Muscle layer of colon (tissue), 2 donors: ENCODE results near the gene FAM184B.
"Not testable (repeated sequence)": the region's sequence is repeated elsewhere in the genome, so short reads cannot be mapped to it uniquely, and the experiment has no call there.

Experiments
- H3K27ac ChIP-seq: one replicate; pipeline ENCODE4 v1.7.0; 2013; ENCODE audit warnings: low read depth, mild to moderate bottlenecking, low read length, moderate library complexity
- H3K27me3 ChIP-seq, 2 donors: one replicate each; pipeline ENCODE4 v1.7.0; 2013; ENCODE audit warnings: low read length in 2 of 2, mild to moderate bottlenecking in 2 of 2; ENCODE audit not compliant: insufficient read depth in 2 of 2, control insufficient read depth in 1 of 2
- H3K36me3 ChIP-seq: one replicate; pipeline ENCODE4 v1.7.0; 2013; ENCODE audit warnings: mild to moderate bottlenecking, low read length; ENCODE audit not compliant: insufficient read depth
- H3K4me1 ChIP-seq: one replicate; pipeline ENCODE4 v1.7.0; 2013; ENCODE audit warnings: mild to moderate bottlenecking, low read length; ENCODE audit not compliant: insufficient read depth
- H3K4me3 ChIP-seq, 2 donors: one replicate each; pipeline ENCODE4 v1.7.0; 2013; ENCODE audit warnings: low read length in 2 of 2, low read depth in 1 of 2, mild to moderate bottlenecking in 1 of 2, moderate library complexity in 1 of 2
- H3K9ac ChIP-seq: one replicate; pipeline ENCODE4 v1.7.0; 2013; ENCODE audit warnings: low read length
- H3K9me3 ChIP-seq: one replicate; pipeline ENCODE4 v1.7.0; 2013; ENCODE audit warnings: mild to moderate bottlenecking, low read length
- donor health status: abdominal sarcoma.
- donor health status: Adenocarcinoma of cecum.

FAM184B gene

DNA sequence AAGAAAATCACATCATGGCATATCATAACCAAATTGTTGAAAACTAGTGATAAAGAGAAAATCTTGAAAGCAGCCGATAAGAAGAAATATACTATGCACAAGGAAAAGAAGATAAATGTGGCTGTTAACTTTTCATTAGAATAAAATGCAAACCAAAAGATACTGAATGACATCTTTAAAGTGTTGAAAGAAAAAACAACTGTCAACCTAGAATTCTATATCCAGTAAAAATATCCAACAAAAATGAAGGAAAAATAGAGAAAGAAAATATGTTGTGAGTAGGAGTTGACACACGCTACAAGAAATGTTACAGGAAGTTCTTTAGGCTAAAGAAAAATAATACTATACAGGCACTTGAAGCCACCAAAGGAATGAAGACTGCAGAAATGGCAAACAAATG is 82.0 kb downstream of the FAM184B start:
- H3K4me1 ChIP-seq: no peaks in the 10 kb centered on the region
- no peaks in the 10 kb centered on the region for H3K36me3 ChIP-seq
- no peak overlapping the region for H3K27ac ChIP-seq
- no peak overlapping the region for H3K9ac ChIP-seq
- no peaks in the 10 kb centered on the region for H3K27me3 ChIP-seq
- no peaks in the 10 kb centered on the region for H3K9me3 ChIP-seq
- no peak overlapping the region for H3K4me3 ChIP-seq

DNA sequence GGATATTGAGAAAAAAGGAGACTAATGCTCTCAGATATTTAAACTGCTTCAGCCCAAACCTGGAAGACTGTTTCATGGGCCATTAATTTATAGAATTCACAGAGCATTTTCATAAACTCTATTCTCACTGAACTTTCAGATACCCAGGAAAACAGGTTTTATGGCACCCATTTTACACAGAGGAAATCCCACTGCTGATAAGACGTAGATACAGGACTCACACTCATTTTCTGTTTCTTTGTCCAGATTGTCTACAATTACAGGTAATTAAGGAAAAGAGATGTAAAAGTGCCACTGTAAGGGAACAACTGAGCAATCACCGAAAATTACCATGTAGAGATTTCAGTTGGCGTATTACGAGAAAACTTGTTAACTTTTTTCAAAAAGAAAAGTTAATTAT is 83.3 kb downstream of the FAM184B start:
- H3K4me1 ChIP-seq: no peaks in the 10 kb centered on the region
- H3K27me3 ChIP-seq: no peaks in the 10 kb centered on the region
- no peak overlapping the region for H3K4me3 ChIP-seq
- H3K27ac ChIP-seq: no peak overlapping the region
- no peaks in the 10 kb centered on the region for H3K36me3 ChIP-seq
- no peaks in the 10 kb centered on the region for H3K9me3 ChIP-seq
- H3K9ac ChIP-seq: no peak overlapping the region

DNA sequence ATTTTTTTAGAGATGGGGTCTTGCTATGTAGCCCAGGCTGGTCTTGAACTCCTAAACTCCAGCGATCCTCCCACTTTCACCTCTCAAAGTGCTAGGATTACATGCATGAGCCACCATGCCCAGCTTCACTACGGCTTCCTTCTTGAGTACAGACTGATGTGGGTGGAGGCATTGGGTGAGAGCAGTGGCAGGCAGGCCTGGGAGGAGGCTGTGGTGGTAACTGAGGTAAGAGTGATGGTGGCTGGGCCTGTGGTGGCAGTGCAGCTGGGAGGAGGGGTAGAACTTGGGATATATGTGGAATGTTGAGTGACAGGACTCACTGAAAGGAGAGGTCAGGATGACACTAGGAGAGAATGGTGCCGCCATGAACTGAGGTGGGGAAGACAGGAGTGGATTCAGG is 86.1 kb downstream of the FAM184B start:
- H3K36me3 ChIP-seq: no peaks in the 10 kb centered on the region
- H3K9me3 ChIP-seq: no peaks in the 10 kb centered on the region
- H3K9ac ChIP-seq: no peak overlapping the region
- no peaks in the 10 kb centered on the region for H3K4me1 ChIP-seq
- no peak overlapping the region for H3K4me3 ChIP-seq
- H3K27me3 ChIP-seq: no peaks in the 10 kb centered on the region
- no peak overlapping the region for H3K27ac ChIP-seq

DNA sequence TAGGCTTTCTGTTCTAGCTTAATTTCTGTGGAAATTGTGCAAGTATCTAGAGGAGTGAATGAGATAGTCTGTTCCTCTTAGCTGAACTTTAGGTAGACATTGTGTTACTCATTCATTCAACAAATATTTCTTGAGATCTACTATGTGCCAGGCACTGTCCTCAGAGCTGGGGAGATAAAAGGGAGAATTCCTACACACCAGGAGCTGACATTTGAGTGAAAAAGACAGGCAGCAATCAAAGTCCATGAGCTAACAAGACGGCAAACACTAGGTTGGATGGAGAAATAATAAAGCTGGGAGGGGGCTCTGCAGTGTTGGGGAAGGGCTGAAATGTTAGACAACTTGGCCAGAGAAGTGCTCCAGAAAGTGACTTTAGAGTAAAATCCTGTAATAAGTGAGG is 86.9 kb downstream of the FAM184B start:
- no peaks in the 10 kb centered on the region for H3K4me1 ChIP-seq
- H3K9me3 ChIP-seq: no peaks in the 10 kb centered on the region
- no peaks in the 10 kb centered on the region for H3K27me3 ChIP-seq
- no peak overlapping the region for H3K4me3 ChIP-seq
- no peaks in the 10 kb centered on the region for H3K36me3 ChIP-seq
- no peak overlapping the region for H3K27ac ChIP-seq
- no peak overlapping the region for H3K9ac ChIP-seq

DNA sequence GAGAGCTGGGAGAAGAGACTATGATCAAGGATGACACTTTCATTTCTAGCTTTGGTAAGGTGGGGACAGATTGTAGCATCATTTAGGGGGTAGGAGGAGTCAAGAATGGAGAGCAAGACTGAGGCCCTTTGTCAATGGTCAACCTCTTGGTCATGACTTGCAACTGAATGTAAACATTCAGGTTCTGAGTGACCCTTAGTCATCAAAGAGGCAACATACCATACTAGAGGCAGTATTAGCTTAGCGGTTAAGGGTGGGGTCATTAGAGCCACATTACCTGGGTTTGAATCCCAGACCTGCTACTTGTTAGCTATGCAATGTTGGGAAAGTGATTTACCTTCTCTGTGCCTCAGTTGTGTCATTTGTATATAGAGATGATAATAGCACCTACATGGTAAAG is 90.5 kb downstream of the FAM184B start:
- no peak overlapping the region for H3K4me3 ChIP-seq
- H3K27me3 ChIP-seq: no peaks in the 10 kb centered on the region
- H3K36me3 ChIP-seq: no peaks in the 10 kb centered on the region
- H3K27ac ChIP-seq: no peak overlapping the region
- no peak overlapping the region for H3K9ac ChIP-seq
- no peaks in the 10 kb centered on the region for H3K4me1 ChIP-seq
- H3K9me3 ChIP-seq: no peaks in the 10 kb centered on the region

DNA sequence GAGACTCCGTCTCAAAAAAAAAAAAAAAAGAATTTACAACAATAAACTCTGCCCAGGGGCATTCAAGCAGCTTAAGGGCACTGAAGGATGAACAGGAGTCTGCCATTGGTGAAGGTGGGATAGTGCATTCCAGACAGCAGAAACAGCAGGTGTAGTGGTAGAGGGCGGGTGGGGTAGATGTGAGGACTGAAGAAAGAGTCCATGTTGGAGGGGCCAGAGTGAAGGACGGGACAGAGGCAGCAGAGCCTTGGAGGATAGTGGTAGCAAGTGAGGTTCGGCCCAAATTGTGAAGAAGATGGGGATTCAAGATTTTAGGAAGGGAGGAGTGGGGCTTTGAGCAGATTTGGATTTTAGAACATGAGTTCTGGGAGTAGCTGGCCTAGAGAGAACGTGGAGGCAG is 91.3 kb downstream of the FAM184B start:
- H3K4me3 ChIP-seq: no peak overlapping the region
- no peaks in the 10 kb centered on the region for H3K4me1 ChIP-seq
- H3K9me3 ChIP-seq: no peaks in the 10 kb centered on the region
- H3K36me3 ChIP-seq: no peaks in the 10 kb centered on the region
- H3K9ac ChIP-seq: no peak overlapping the region
- H3K27ac ChIP-seq: no peak overlapping the region
- no peaks in the 10 kb centered on the region for H3K27me3 ChIP-seq

DNA sequence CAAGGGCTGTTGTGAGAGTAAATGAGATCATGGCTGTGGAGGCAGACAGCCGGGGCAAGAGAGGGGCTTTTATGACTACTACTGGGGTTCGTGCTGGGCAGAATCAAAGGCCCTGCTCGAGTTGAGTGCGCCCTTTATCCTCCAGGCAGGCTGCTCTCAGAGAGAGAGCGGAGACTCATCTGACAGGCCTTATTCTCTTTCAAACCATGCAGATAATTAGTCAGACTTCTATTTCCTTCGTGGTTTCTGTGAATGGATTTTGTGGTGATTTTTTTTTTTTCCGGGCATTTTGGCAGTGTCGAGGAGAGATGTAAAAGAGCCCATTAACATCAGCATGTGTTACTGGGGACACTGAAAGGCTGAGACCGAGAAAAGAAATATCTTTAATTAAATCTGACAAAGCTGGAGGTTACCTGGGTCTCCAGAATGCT is 93.4 kb downstream of the FAM184B start:
- no peaks in the 10 kb centered on the region for H3K36me3 ChIP-seq
- no peaks in the 10 kb centered on the region for H3K27me3 ChIP-seq
- no peak overlapping the region for H3K9ac ChIP-seq
- no peaks in the 10 kb centered on the region for H3K4me1 ChIP-seq
- H3K27ac ChIP-seq: no peak overlapping the region
- no peaks in the 10 kb centered on the region for H3K9me3 ChIP-seq
- no peak overlapping the region for H3K4me3 ChIP-seq

DNA sequence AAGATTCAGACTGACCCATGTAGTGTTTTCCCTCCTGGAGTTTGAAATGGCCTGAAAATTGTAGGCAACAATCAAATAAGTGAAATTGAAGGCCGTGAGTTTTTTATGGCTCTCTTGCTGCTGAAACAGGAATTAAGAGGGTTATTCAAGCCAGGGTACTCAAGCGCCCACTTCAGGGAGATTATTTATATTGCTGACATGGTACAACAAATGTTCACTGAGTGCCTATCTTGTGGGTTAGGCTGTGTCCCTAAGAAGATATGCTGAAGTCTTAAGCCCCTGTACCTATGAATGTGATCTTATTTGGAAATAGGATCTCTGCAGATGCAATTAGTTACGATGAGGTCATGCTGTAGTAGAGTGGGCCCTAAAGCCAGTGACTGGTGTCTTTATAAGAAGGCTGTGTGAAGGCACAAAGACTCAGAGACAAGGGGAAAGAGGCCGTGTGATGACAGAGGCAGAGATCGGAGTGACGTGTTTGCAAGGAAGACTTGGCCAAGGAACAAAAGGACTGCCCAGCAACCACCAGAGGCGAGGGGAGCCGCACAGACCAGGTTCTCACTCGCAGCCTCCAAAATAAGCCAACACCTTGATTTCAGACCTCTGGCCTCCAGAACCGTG is 94.1 kb downstream of the FAM184B start:
- no peak overlapping the region for H3K27ac ChIP-seq

DNA sequence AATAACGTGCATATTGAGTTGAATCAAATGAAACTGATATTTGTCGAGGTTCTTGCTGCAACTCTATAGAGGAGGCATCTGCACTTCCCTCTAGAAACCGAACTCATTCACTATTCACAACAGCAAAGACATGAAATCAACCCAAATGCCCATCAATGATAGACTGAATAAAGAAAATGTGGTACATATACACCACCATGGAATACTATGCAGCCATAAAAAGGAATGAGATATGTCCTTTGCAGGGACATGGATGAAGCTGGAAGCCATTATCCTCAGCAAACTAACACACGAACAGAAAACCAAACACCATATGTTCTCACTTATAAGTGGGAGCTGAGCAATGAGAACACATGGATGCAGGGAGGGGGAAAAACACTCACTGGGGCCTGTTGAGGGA is 96.8 kb downstream of the FAM184B start:
- not testable (repeated sequence) for H3K27me3 ChIP-seq, H3K9ac ChIP-seq, H3K4me3 ChIP-seq, H3K36me3 ChIP-seq, H3K9me3 ChIP-seq, H3K27ac ChIP-seq, H3K4me1 ChIP-seq

More for the DNA sequence above, 94.1 kb downstream of the FAM184B start:
- Histone ChIP-seq H3K4me1 (no peaks in the 10 kb centered on the region), H3K4me3 (no peak overlapping the region), H3K36me3 (no peaks in the 10 kb centered on the region), H3K27me3 (no peaks in the 10 kb centered on the region), H3K9me3 (no peaks in the 10 kb centered on the region), H3K9ac (no peak overlapping the region)

DNA sequence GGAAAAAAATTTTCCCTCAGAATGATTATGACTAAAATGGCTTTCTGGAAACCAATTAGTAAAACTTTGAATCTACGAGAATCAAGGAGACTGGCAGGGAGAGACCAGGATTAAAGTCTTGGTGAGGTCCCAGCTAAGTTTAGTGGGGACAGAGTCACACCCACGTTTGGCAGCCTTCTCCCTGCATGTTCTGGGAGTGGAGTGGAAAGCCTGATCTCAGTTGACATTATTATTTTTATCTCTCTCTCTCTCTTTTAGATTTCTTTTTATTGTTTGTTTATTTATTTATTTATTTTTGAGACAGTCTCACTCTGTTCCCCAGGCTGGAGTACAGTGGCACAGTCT is 99.2 kb downstream of the FAM184B start:
- no peak overlapping the region for H3K4me3 ChIP-seq
- no peaks in the 10 kb centered on the region for H3K27me3 ChIP-seq
- H3K27ac ChIP-seq: no peak overlapping the region
- H3K4me1 ChIP-seq: no peaks in the 10 kb centered on the region
- no peak overlapping the region for H3K9ac ChIP-seq
- H3K9me3 ChIP-seq: no peaks in the 10 kb centered on the region
- no peaks in the 10 kb centered on the region for H3K36me3 ChIP-seq

DNA sequence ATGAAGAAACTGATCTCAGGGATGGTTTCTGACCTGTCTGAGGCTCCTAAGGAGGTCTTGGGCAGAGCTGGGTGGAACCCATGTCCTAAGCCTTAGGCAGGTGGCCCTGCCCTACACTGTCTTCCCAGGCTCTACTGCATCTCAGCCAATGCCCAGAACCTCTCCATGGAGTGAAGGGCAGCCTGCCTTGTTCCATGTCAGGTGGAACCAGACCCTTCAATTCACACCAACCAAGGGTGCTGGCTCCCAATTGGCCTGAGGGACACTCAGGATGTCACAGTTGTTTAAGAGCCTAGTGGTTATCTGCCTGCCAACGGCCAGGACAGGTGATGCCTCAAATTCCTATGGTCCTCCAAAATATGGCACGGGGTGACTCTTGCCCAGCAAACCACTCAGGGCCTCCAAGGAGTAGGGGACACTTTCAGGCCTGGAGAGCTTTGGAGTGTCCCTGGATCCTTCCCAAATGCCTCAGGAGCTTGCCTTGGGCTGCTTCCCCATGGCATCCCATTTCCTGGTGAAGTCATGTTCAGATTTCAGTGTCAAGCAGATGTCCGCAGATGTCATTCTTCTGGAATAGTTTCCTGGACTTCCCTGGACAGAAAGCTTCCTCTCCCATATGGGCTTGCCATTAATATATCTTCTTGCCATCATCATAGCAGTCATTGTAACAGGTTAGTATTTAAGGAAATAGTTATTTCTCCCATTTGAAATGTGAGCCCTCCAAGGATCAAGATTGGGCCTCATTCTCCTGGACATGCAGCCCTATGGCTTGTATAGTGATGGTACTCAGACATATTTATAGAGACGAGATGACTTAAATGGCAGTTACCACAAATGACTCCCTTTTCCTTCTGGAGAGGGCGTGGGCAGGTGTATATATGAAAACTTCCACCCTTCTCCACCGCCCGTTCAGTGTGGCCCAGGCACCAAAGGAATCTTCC is 99.9 kb downstream of the FAM184B start:
- Histone ChIP-seq H3K36me3 (no peaks in the 10 kb centered on the region), H3K9me3 (no peaks in the 10 kb centered on the region), H3K27me3 (no peaks in the 10 kb centered on the region), H3K4me1 (no peaks in the 10 kb centered on the region), H3K9ac (no peak overlapping the region), H3K27ac (no peak overlapping the region), H3K4me3 (no peak overlapping the region)
